ENCODE results near the gene SON. TPM values are rescaled to one million over a fixed set of nuclear protein-coding genes. Genes with fewer than 3 reads are reported as not detected.

SON gene
- total and polyA plus RNA-seq, 2 of the 13 experiments (the other 11 are each of a cell fraction or from before 2014, with no cell fraction given) = 61.3 to 78.3 TPM

DNA sequence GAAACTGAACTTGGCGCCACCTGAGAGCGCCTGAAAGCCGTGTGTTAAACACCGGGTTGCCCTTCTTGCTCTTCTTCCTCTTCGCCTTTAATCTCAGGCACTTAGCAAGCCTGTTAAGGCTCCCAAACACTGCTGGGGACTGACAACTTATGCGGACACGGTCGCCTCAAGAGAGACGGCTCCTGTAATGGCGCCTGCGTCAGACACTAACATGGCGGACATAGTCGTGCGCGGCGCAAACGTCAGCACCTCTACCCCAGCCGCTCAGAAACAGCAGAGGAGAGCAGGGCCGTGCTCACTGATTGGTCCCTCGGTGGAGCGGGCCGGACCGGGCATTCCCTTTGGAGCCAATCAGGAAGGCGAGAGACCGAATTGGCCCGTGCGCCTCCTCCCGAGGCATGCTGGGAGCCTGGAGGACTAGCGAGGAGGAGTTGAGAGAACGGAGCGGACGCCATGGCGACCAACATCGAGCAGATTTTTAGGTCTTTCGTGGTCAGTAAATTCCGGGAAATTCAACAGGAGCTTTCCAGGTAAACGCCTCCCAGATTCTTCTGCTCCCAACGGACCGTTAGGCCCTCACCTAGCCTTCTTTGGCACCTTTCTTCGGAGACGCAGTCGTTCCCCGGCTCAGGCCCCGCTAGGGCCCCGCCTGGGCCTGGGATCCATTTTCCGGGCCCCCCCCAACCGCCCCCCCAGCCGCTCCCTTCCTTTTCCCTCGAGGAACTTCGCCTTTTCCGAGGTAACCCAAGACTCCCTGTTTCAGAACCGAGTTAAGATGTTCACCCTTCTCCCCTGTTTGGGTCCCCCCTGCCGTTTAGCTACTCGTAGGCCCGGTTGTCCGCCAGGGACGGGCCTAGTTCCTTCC, at the start of gene SON (continued):
- TF ChIP-seq, protein P1, sequence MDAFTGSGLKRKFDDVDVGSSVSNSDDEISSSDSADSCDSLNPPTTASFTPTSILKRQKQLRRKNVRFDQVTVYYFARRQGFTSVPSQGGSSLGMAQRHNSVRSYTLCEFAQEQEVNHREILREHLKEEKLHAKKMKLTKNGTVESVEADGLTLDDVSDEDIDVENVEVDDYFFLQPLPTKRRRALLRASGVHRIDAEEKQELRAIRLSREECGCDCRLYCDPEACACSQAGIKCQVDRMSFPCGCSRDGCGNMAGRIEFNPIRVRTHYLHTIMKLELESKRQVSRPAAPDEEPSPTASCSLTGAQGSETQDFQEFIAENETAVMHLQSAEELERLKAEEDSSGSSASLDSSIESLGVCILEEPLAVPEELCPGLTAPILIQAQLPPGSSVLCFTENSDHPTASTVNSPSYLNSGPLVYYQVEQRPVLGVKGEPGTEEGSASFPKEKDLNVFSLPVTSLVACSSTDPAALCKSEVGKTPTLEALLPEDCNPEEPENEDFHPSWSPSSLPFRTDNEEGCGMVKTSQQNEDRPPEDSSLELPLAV (CRISPR knock-in tag; conservative IDR thresholded peaks at IDR 0.05; ENCODE audit: low read depth) = no peak
- TF ChIP-seq WIZ (CRISPR knock-in tag; IDR thresholded peaks at IDR 0.05) = no peak
- peak; percentile 68; the same call in 1 of the 2 replicates for TF ChIP-seq ZSCAN25 (CRISPR knock-in tag; IDR thresholded peaks at IDR 0.05)
- TF ChIP-seq ZNF710 (CRISPR knock-in tag; IDR thresholded peaks at IDR 0.05; ENCODE audit: borderline replicate concordance) = no peak
- TF ChIP-seq, protein P2, sequence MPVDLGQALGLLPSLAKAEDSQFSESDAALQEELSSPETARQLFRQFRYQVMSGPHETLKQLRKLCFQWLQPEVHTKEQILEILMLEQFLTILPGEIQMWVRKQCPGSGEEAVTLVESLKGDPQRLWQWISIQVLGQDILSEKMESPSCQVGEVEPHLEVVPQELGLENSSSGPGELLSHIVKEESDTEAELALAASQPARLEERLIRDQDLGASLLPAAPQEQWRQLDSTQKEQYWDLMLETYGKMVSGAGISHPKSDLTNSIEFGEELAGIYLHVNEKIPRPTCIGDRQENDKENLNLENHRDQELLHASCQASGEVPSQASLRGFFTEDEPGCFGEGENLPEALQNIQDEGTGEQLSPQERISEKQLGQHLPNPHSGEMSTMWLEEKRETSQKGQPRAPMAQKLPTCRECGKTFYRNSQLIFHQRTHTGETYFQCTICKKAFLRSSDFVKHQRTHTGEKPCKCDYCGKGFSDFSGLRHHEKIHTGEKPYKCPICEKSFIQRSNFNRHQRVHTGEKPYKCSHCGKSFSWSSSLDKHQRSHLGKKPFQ (CRISPR knock-in tag; IDR thresholded peaks at IDR 0.05; ENCODE audit: insufficient replicate concordance) = no peak
- TF ChIP-seq ZNF670 (CRISPR knock-in tag; IDR thresholded peaks at IDR 0.05; ENCODE audit: borderline replicate concordance) = 0 out of 2 replicates have a peak, but pooled peaks have one; percentile 54
- TF ChIP-seq ATAD3A (CRISPR knock-in tag; IDR thresholded peaks at IDR 0.05) = no peak
- TF ChIP-seq, protein P3, sequence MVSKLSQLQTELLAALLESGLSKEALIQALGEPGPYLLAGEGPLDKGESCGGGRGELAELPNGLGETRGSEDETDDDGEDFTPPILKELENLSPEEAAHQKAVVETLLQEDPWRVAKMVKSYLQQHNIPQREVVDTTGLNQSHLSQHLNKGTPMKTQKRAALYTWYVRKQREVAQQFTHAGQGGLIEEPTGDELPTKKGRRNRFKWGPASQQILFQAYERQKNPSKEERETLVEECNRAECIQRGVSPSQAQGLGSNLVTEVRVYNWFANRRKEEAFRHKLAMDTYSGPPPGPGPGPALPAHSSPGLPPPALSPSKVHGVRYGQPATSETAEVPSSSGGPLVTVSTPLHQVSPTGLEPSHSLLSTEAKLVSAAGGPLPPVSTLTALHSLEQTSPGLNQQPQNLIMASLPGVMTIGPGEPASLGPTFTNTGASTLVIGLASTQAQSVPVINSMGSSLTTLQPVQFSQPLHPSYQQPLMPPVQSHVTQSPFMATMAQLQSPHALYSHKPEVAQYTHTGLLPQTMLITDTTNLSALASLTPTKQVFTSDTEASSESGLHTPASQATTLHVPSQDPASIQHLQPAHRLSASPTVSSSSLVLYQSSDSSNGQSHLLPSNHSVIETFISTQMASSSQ (IDR thresholded peaks at IDR 0.05; ENCODE audit: low read depth) = no peak
- TF ChIP-seq, protein P3 (CRISPR knock-in tag; IDR thresholded peaks at IDR 0.05; ENCODE audit: borderline replicate concordance) = no peak
- no peak; the same call in 1 of the 2 replicates for TF ChIP-seq ZNF556 (CRISPR knock-in tag; IDR thresholded peaks at IDR 0.05; ENCODE audit: borderline replicate concordance)
- TF ChIP-seq SAFB2 (CRISPR knock-in tag; IDR thresholded peaks at IDR 0.05; ENCODE audit: borderline replicate concordance, low read depth) = no peak; the same call in 1 of the 2 replicates
- no peak for TF ChIP-seq U2AF1 (optimal IDR thresholded peaks at IDR 0.05; ENCODE audit: low read depth, low read length)
- peak; percentile 87 for TF ChIP-seq ATF1 (CRISPR knock-in tag; IDR thresholded peaks at IDR 0.05)
- peak; percentile 60 for TF ChIP-seq TARDBP (CRISPR knock-in tag; IDR thresholded peaks at IDR 0.05)

Data from HepG2 (cell line).